SK-N-SH treated with all-trans-retinoic acid at 6 μM for 48 hours (cell line): ENCODE results near the gene ITGB1.

Experiments used
- ARNTL ChIP-seq: fragments of 450-650 bp; formaldehyde crosslinking; IDR thresholded peaks from 2 replicates; pipeline ENCODE4 v1.5.0; 2020; ENCODE audit warnings: low read depth, mild to moderate bottlenecking, moderate library complexity, borderline replicate concordance
- BACH2 ChIP-seq: fragments of 250-450 bp; sonication (Bioruptor Pico); IDR thresholded peaks from 2 replicates; pipeline ENCODE4 v1.9.0; 2021; ENCODE audit warnings: mild to moderate bottlenecking, borderline replicate concordance
- TCF4 ChIP-seq: fragments of 250-450 bp; sonication (Bioruptor Pico); IDR thresholded peaks from 2 replicates; pipeline ENCODE4 v1.8.0; 2021; ENCODE audit warnings: mild to moderate bottlenecking, moderate library complexity, borderline replicate concordance

GRCh38 chr10:32893434-32893833, 64.6 kb downstream of the ITGB1 start:
- TF ChIP-seq ARNTL (CRISPR knock-in tag): no peak
- TF ChIP-seq BACH2 (CRISPR knock-in tag): no peak
- no peak for TF ChIP-seq TCF4 (CRISPR knock-in tag)
